ENCODE results near the gene DNAJC25. TPM values are rescaled to one million over a fixed set of nuclear protein-coding genes. Genes with fewer than 3 reads are reported as not detected.

The DNAJC25 gene
- total and polyA plus RNA-seq, 2 donors (not counting 1 experiment from before 2014, with no cell fraction given) = 7.3 to 10.6 TPM

DNA sequence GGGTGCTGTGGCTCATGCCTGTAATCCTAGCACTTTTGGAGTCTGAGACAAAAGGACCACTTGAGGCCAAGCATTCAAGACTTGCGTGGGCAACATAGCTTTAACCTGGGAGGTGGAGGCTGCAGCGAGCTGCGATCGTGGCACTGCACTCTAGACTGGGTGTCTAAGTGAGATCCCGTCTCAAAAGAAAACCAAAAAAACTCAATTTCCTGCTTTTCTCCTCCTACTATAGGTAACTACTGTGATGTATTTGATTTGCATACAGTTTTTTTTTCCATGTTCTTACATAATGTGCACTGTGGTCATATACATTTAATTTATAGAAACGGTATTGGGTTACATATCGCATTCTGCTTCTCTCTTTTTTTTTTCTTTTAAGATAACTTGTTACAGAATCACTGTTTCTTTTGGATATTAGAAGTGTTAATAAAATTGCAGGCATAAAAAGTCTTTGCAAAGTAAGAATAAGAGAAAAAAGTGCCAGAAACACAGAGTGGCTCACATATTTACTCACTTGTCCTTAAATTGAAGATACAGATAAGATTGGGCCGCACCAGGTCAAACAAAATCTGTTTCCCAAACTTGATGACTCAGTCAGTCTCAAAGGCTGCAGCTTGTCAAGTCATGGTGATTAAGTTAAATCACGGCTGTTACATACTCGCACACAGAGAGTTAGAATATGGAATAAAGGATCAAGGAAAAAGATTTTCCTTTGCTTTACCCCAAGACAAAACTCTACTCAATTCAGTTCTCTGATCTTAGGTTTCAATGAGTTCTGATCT lies 29.7 kb upstream of the DNAJC25 start:
- no peak overlapping the region for H2AFZ ChIP-seq (ENCODE audit: low read length)
- no peak overlapping the region for H3K4me2 ChIP-seq (ENCODE audit: extremely low read depth, insufficient read depth, low read length)
- peak; percentile 45 to 59 for DNase-seq (ENCODE audit: low read depth in 2 of 2)
- no peak overlapping the region for H3K27ac ChIP-seq (ENCODE audit: insufficient read depth, low read length)
- no peaks in the 10 kb centered on the region for H3K36me3 ChIP-seq (ENCODE audit: control insufficient read depth, insufficient read depth, low read length)
- H4K20me1 ChIP-seq (ENCODE audit: control insufficient read depth, extremely low read depth, insufficient read depth, low read length) = no peaks in the 10 kb centered on the region
- H3K9ac ChIP-seq (ENCODE audit: insufficient read depth, low read length) = no peak overlapping the region
- H3K9me3 ChIP-seq (ENCODE audit: control insufficient read depth, insufficient read depth, low read depth, low read length) = no peaks in the 10 kb centered on the region
- TF ChIP-seq, protein P1, sequence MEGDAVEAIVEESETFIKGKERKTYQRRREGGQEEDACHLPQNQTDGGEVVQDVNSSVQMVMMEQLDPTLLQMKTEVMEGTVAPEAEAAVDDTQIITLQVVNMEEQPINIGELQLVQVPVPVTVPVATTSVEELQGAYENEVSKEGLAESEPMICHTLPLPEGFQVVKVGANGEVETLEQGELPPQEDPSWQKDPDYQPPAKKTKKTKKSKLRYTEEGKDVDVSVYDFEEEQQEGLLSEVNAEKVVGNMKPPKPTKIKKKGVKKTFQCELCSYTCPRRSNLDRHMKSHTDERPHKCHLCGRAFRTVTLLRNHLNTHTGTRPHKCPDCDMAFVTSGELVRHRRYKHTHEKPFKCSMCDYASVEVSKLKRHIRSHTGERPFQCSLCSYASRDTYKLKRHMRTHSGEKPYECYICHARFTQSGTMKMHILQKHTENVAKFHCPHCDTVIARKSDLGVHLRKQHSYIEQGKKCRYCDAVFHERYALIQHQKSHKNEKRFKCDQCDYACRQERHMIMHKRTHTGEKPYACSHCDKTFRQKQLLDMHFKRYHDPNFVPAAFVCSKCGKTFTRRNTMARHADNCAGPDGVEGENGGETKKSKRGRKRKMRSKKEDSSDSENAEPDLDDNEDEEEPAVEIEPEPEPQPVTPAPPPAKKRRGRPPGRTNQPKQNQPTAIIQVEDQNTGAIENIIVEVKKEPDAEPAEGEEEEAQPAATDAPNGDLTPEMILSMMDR (conservative IDR thresholded peaks at IDR 0.05 in 1 of 2, IDR thresholded peaks at IDR 0.05 in 1 of 2; ENCODE audit: low read depth in 1 of 2, low read length in 2 of 2) = no peak
- TF ChIP-seq EZH2 (IDR thresholded peaks at IDR 0.05; ENCODE audit: low read length, missing control alignments) = no peak
- peaks cover 9% of the 10 kb centered on the region for H3K79me2 ChIP-seq (ENCODE audit: control insufficient read depth, insufficient read depth, low read length)
- no peaks in the 10 kb centered on the region for H3K27me3 ChIP-seq (ENCODE audit: control insufficient read depth, insufficient read depth, low read length)
- peaks cover 2% of the 10 kb centered on the region for H3K4me1 ChIP-seq (ENCODE audit: control insufficient read depth, extremely low read depth, insufficient read depth, low read length)
- H3K4me3 ChIP-seq (replicated peaks in 1 of 4; ENCODE audit: control extremely low read depth in 1 of 4, insufficient read depth in 1 of 4, low read depth in 3 of 4, low read length in 4 of 4) = no peak overlapping the region

DNA sequence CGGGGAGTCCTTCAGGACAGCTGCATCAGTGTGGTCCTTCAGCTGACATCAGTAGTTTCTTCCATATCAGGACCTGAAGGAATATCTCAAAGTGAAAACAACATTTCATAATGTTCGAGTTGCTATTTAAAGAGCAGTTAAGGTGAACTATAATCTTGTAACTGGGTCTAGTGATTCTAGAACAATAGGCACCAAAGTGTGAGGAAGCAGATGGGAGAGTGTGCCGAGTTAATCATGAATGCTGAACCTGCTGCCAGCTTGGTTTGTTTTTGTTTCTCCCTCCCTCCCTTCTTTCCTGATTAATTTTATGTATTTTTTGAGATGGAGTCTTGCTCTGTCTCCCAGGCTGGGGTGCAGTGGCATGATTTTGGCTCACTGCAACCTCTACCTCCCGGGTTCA lies 28.1 kb upstream of the DNAJC25 start:
- Histone ChIP-seq H4K20me1 (ENCODE audit: control insufficient read depth, extremely low read depth, insufficient read depth, low read length) (no peaks in the 10 kb centered on the region), H3K4me1 (ENCODE audit: control insufficient read depth, extremely low read depth, insufficient read depth, low read length) (peaks cover 2% of the 10 kb centered on the region), H3K4me2 (ENCODE audit: extremely low read depth, insufficient read depth, low read length) (no peak overlapping the region), H3K27me3 (ENCODE audit: control insufficient read depth, insufficient read depth, low read length) (no peaks in the 10 kb centered on the region), H2AFZ (ENCODE audit: low read length) (no peak overlapping the region), H3K79me2 (ENCODE audit: control insufficient read depth, insufficient read depth, low read length) (peaks cover 5% of the 10 kb centered on the region), H3K9ac (ENCODE audit: insufficient read depth, low read length) (no peak overlapping the region), H3K27ac (ENCODE audit: insufficient read depth, low read length) (no peak overlapping the region), H3K4me3 (replicated peaks in 1 of 4; ENCODE audit: control extremely low read depth in 1 of 4, insufficient read depth in 1 of 4, low read depth in 3 of 4, low read length in 4 of 4) (no peak overlapping the region), H3K9me3 (ENCODE audit: control insufficient read depth, insufficient read depth, low read depth, low read length) (no peaks in the 10 kb centered on the region), H3K36me3 (ENCODE audit: control insufficient read depth, insufficient read depth, low read length) (no peaks in the 10 kb centered on the region)
- no peak for DNase-seq (ENCODE audit: low read depth in 2 of 2)
- no peak for TF ChIP-seq EZH2 (IDR thresholded peaks at IDR 0.05; ENCODE audit: low read length, missing control alignments)
- TF ChIP-seq, protein P1 (conservative IDR thresholded peaks at IDR 0.05 in 1 of 2, IDR thresholded peaks at IDR 0.05 in 1 of 2; ENCODE audit: low read depth in 1 of 2, low read length in 2 of 2) = no peak

DNA sequence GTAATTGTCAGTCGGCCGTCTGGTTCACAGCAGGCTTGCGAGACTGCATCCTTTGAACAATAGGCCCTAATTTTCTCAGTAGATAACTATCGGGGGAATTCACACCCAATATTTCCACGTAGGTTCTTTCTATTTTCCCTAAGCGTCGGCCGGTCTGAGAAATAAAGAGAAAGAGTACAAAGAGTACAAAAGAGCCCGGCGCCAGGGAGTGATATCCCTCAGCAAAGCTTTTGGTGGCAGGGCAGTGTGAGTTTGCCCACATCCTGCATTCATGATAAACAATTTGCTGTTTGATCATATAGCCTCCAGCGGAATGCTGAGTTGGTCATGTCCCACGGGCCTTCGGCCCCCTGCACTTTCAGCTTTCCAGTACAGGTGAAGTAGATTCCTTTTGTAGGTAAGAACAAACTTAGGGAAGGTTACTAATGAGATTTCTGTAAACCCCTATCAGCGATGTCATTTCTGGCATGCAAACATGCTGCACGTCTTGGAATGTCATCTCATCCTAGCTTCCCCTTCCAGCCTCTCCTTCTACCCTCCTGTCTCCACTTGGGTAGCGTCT lies 27.0 kb upstream of the DNAJC25 start:
- Histone ChIP-seq H3K4me3 (replicated peaks in 1 of 4; ENCODE audit: control extremely low read depth in 1 of 4, insufficient read depth in 1 of 4, low read depth in 3 of 4, low read length in 4 of 4) (no peak overlapping the region), H3K36me3 (ENCODE audit: control insufficient read depth, insufficient read depth, low read length) (no peaks in the 10 kb centered on the region), H3K27ac (ENCODE audit: insufficient read depth, low read length) (no peak overlapping the region), H3K79me2 (ENCODE audit: control insufficient read depth, insufficient read depth, low read length) (no peaks in the 10 kb centered on the region), H3K27me3 (ENCODE audit: control insufficient read depth, insufficient read depth, low read length) (no peaks in the 10 kb centered on the region), H2AFZ (ENCODE audit: low read length) (no peak overlapping the region), H3K9me3 (ENCODE audit: control insufficient read depth, insufficient read depth, low read depth, low read length) (no peaks in the 10 kb centered on the region), H3K9ac (ENCODE audit: insufficient read depth, low read length) (no peak overlapping the region), H4K20me1 (ENCODE audit: control insufficient read depth, extremely low read depth, insufficient read depth, low read length) (no peaks in the 10 kb centered on the region), H3K4me1 (ENCODE audit: control insufficient read depth, extremely low read depth, insufficient read depth, low read length) (peaks cover 2% of the 10 kb centered on the region), H3K4me2 (ENCODE audit: extremely low read depth, insufficient read depth, low read length) (no peak overlapping the region)
- no peak for TF ChIP-seq EZH2 (IDR thresholded peaks at IDR 0.05; ENCODE audit: low read length, missing control alignments)
- DNase-seq (ENCODE audit: low read depth in 2 of 2) = no peak
